Loucy (cell line): ENCODE results near the gene DYNC1LI1.

Source experiments
- CTCF ChIP-seq: fragments of 200-600 bp; sonication (generic); conservative IDR thresholded peaks from 2 replicates; pipeline ENCODE4 v1.5.1; 2014; ENCODE audit warnings: mild to moderate bottlenecking, antibody characterized with exemption, low read length
- EZH2phosphoT487 ChIP-seq: fragments of 200-600 bp; IDR thresholded peaks from 2 replicates; pipeline ENCODE4 v1.6.1; 2018; ENCODE audit warnings: antibody characterized with exemption, mild to moderate bottlenecking, moderate library complexity, borderline replicate concordance

GRCh38 chr3:32492684-32493436 lies 77.8 kb downstream of the DYNC1LI1 start:
- TF ChIP-seq CTCF (no peak), EZH2phosphoT487 (no peak)
